SK-N-SH treated with all-trans-retinoic acid at 6 μM for 48 hours (cell line): Measurements from ENCODE around the gene CHRNA1.

ENCODE experiments used
- ARNTL ChIP-seq: fragments of 450-650 bp; formaldehyde crosslinking; IDR thresholded peaks from 2 replicates; pipeline ENCODE4 v1.5.0; 2020; ENCODE audit warnings: low read depth, mild to moderate bottlenecking, moderate library complexity, borderline replicate concordance
- CSDC2 ChIP-seq: fragments of 250-450 bp; sonication (Bioruptor Pico); IDR thresholded peaks from 2 replicates; pipeline ENCODE4 v1.5.0; 2020; ENCODE audit warnings: mild to moderate bottlenecking, moderate library complexity
- RARB ChIP-seq: fragments of 250-450 bp; sonication (Bioruptor Pico); IDR thresholded peaks from 2 replicates; pipeline ENCODE4 v1.8.0; 2021; ENCODE audit warnings: mild to moderate bottlenecking, moderate library complexity
- TSHZ2 ChIP-seq: fragments of 250-450 bp; sonication (Bioruptor Pico); IDR thresholded peaks from 2 replicates; pipeline ENCODE4 v1.5.0; 2020; ENCODE audit warnings: mild to moderate bottlenecking, moderate library complexity
- ZFP3 ChIP-seq: fragments of 250-450 bp; sonication (Bioruptor Pico); IDR thresholded peaks from 2 replicates; pipeline ENCODE4 v1.5.0; 2020; ENCODE audit warnings: mild to moderate bottlenecking, moderate library complexity

GRCh38 chr2:174791746-174792280, 27.5 kb upstream of the CHRNA1 start:
- TF ChIP-seq TSHZ2 (CRISPR knock-in tag) = no peak
- no peak for TF ChIP-seq ZFP3 (CRISPR knock-in tag)
- no peak for TF ChIP-seq RARB (CRISPR knock-in tag)
- TF ChIP-seq CSDC2 (CRISPR knock-in tag) = no peak
- no peak for TF ChIP-seq ARNTL (CRISPR knock-in tag)
